B cell (primary cell): Measurements from ENCODE around the gene NR3C2. TPM values are rescaled to one million over a fixed set of nuclear protein-coding genes. Genes with fewer than 3 reads are reported as not detected.

Experiments used
- ATAC-seq: fragments of 200-7000 bp; cut with Tn5 transposase; one replicate; pipeline ENCODE4 v1.10.0; 2021; ENCODE audit warnings: low read depth, mild to moderate bottlenecking, moderate number of reproducible peaks, moderate library complexity
- CTCF ChIA-PET: fragments of 350-600 bp; sonication (Branson Sonifier 250); formaldehyde crosslinking; loops from one replicate; lab custom pipeline; 2021; ENCODE audit warnings: antibody characterized with exemption, inconsistent platforms; lab: Charles Lee
- POLR2A ChIA-PET: fragments of 350-600 bp; sonication (Branson Sonifier 250); formaldehyde crosslinking; loops from one replicate; lab custom pipeline; 2021; ENCODE audit warnings: antibody characterized with exemption; lab: Charles Lee
- DNase-seq: peaks from one replicate; pipeline ENCODE4 v3.0.0; 2013
- H2AFZ ChIP-seq: 2 replicates; pipeline ENCODE4 v1.6.1; 2012; ENCODE audit warnings: mild to moderate bottlenecking, low read depth, low read length; ENCODE audit not compliant: insufficient read depth, poor library complexity, severe bottlenecking
- H3K27ac ChIP-seq, 2 donors: 1 replicate in 1 of 2; 2 replicates in 1 of 2; pipeline ENCODE4 v1.5.1; 2012 to 2013; ENCODE audit warnings: low read length in 2 of 2, mild to moderate bottlenecking in 2 of 2, moderate library complexity in 1 of 2
- H3K27me3 ChIP-seq, 4 experiments: fragments of 200-600 bp in 1 of 4; sonication (generic) in 1 of 4; replicated peaks in 1 of 4; 1 replicate in 2 of 4; 2 replicates in 2 of 4; pipeline versions ENCODE4 v1.6.1 to v1.7.0; 2013 to 2016; ENCODE audit warnings: low read length in 3 of 4, mild to moderate bottlenecking in 2 of 4, mixed read lengths in 1 of 4, moderate library complexity in 1 of 4; ENCODE audit not compliant: insufficient read depth in 4 of 4, control insufficient read depth in 3 of 4; ENCODE audit errors: control extremely low read depth in 1 of 4
- H3K36me3 ChIP-seq, 2 experiments: replicated peaks in 1 of 2; 1 replicate in 1 of 2; 2 replicates in 1 of 2; pipeline versions ENCODE4 v1.6.1 to v1.7.1; 2013; ENCODE audit warnings: low read length in 1 of 2; ENCODE audit not compliant: insufficient read depth in 2 of 2, control insufficient read depth in 1 of 2; ENCODE audit errors: control extremely low read depth in 1 of 2, extremely low read depth in 1 of 2
- H3K4me1 ChIP-seq, 2 donors: fragments of 200-600 bp in 1 of 2; sonication (generic) in 1 of 2; 1 replicate in 1 of 2; 2 replicates in 1 of 2; pipeline versions ENCODE4 v1.5.1 to v1.6.1; 2013 to 2017; ENCODE audit warnings: low read length in 2 of 2; ENCODE audit not compliant: control insufficient read depth in 2 of 2, insufficient read depth in 2 of 2
- H3K4me2 ChIP-seq: replicated peaks from 2 replicates; pipeline ENCODE3; 2012; ENCODE audit warnings: mild to moderate bottlenecking, low read depth, low read length; ENCODE audit not compliant: poor library complexity, severe bottlenecking
- H3K4me3 ChIP-seq, 5 experiments: fragments of 200-600 bp in 1 of 5; sonication (generic) in 1 of 5; 1 replicate in 3 of 5; 2 replicates in 2 of 5; pipeline versions ENCODE4 v1.5.1 to v1.7.0; 2011 to 2016; ENCODE audit warnings: low read length in 4 of 5, mild to moderate bottlenecking in 4 of 5, low read depth in 2 of 5, control low read depth in 1 of 5, moderate library complexity in 1 of 5; ENCODE audit not compliant: insufficient read depth in 1 of 5; ENCODE audit errors: control extremely low read depth in 1 of 5, extremely low read depth in 1 of 5
- H3K79me2 ChIP-seq: fragments of 200-600 bp; sonication (generic); one replicate; pipeline ENCODE4 v1.6.0; 2016; ENCODE audit warnings: low read length; ENCODE audit not compliant: control insufficient read depth, insufficient read depth
- H3K9ac ChIP-seq: fragments of 200-600 bp; sonication (generic); 2 replicates; pipeline ENCODE4 v1.6.1; 2017; ENCODE audit warnings: mild to moderate bottlenecking, low read length, moderate library complexity
- H3K9me3 ChIP-seq, 3 donors: one replicate each; pipeline versions ENCODE4 v1.6.1 to v1.7.1; 2013; ENCODE audit warnings: low read length in 2 of 3; ENCODE audit not compliant: control insufficient read depth in 2 of 3, insufficient read depth in 1 of 3; ENCODE audit errors: control extremely low read depth in 1 of 3
- H4K20me1 ChIP-seq: 2 replicates; pipeline ENCODE4 v1.6.0; 2012; ENCODE audit warnings: mild to moderate bottlenecking, low read length; ENCODE audit not compliant: insufficient read depth, control insufficient read depth, poor library complexity, severe bottlenecking
- H3K27ac Mint-ChIP-seq: one replicate; pipeline ENCODE4 v1.8.0; 2021; ENCODE audit warnings: mixed read lengths
- H3K27me3 Mint-ChIP-seq: one replicate; pipeline ENCODE4 v1.8.0; 2021; ENCODE audit warnings: mixed read lengths
- H3K4me1 Mint-ChIP-seq: one replicate; pipeline ENCODE4 v1.8.0; 2021; ENCODE audit warnings: mixed read lengths
- H3K4me3 Mint-ChIP-seq: one replicate; pipeline ENCODE4 v1.8.0; 2021; ENCODE audit warnings: mixed read lengths
- H3K9me3 Mint-ChIP-seq: one replicate; pipeline ENCODE4 v1.8.0; 2022; ENCODE audit warnings: mixed read lengths; ENCODE audit not compliant: insufficient read depth
- CTCF ChIP-seq: fragments of 200-600 bp; IDR thresholded peaks from one replicate; pipeline ENCODE4 v1.8.0; 2022; ENCODE audit warnings: antibody characterized with exemption, mild to moderate bottlenecking
- EZH2 ChIP-seq: IDR thresholded peaks from 2 replicates; pipeline ENCODE4 v1.6.1; 2012; ENCODE audit warnings: borderline replicate concordance, low read depth, mild to moderate bottlenecking, moderate library complexity, low read length; ENCODE audit not compliant: insufficient read depth, poor library complexity, severe bottlenecking
- WGBS: methylation state at CpG from one replicate; pipeline ENCODE4 v1.1.5; 2013; ENCODE audit warnings: missing lambda C conversion rate; ENCODE audit not compliant: insufficient coverage; 5-methylcytosine and 5-hydroxymethylcytosine counted together
- intact Hi-C: fragments of 100-400 bp; cut with micrococcal nuclease; formaldehyde crosslinking; loops from one replicate; pipeline ENCODE4 v1.10.0; 2022
- polyA plus RNA-seq: library from polyadenylated mRNA; depleted of rRNA; stranded (reverse); fragments of >200 nt; gene quantifications from 2 replicates; pipeline ENCODE4 v1.2.3, GENCODE V29; 2012
- total RNA-seq, 2 donors: library from RNA; stranded (reverse); fragments of 120-200 nt in 1 of 2; gene quantifications; 1 replicate in 1 of 2; 2 replicates in 1 of 2; pipeline versions ENCODE4 v1.2.3 to v1.2.4, GENCODE V29; 2013 to 2022

NR3C2 gene
- total and polyA plus RNA-seq, 2 donors (not counting 1 experiment from before 2014, with no cell fraction given), result 6.7 to 19.3 TPM

DNA sequence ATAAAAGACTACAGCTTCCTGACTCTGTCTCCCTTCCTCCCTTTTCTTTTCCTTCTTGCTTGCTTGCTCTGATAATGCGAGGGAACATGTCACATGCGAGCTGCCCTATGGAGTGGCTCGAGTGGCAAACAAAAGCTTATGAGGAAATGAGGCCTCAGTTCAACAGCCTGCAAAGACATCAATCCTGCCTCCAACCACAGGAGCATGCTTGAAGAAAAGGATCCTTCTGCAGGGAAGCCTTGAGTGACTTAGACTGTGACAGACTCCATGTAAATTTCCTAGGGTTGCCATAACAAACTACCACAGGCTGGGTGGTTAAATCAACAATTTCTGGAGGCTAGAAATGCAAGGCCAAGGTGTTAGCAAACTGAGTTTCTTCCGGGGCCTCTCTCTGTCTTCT, 152.5 kb downstream of the NR3C2 start:
- Mint-ChIP-seq H3K4me1 (peaks cover 3% of the 10 kb centered on the region), H3K27ac (no peak overlapping the region), H3K27me3 (no peaks in the 10 kb centered on the region), H3K4me3 (no peak overlapping the region), H3K9me3 (no peaks in the 10 kb centered on the region)
- no peak overlapping the region for H3K4me2 ChIP-seq
- no peaks in the 10 kb centered on the region for H3K36me3 ChIP-seq
- TF ChIP-seq EZH2, result no peak
- TF ChIP-seq CTCF, result no peak
- no peak for DNase-seq
- ChIA-PET CTCF (no interaction called here), POLR2A (no interaction called here)
- WGBS, result 91% methylated on average over 4 of the region's 4 CpGs
- H3K4me1 ChIP-seq, result no peaks in the 10 kb centered on the region
- no peak overlapping the region for H3K9ac ChIP-seq
- no peaks in the 10 kb centered on the region for H3K27me3 ChIP-seq
- H3K27ac ChIP-seq, result no peak overlapping the region
- intact Hi-C loops, result no loop called here
- H4K20me1 ChIP-seq, result no peaks in the 10 kb centered on the region
- H2AFZ ChIP-seq, result no peak overlapping the region
- H3K79me2 ChIP-seq, result peaks cover 3% of the 10 kb centered on the region
- no peaks in the 10 kb centered on the region for H3K9me3 ChIP-seq
- no peak for ATAC-seq
- no peak overlapping the region for H3K4me3 ChIP-seq

DNA sequence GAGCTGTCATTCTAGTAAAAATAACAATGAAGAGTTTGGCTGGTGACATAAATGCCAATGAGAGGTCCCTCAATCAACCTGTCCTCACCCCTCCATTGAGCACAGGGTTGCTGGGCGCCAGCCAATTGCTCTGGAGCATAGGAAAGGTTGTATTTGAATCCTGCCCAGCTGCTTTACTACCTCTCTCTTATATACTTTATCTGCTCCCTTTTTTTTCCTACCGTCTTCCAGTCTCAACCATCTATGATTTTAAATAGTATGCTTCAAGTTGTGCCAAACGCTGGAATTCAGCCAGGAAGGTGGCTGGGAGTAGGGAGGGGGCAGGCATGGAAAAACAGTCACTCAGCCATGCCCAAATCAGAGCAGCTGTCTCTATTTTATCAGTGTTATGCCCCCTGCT, 153.8 kb downstream of the NR3C2 start:
- POLR2A ChIA-PET, result no interaction called here
- DNase-seq, result no peak
- Histone ChIP-seq H3K27ac (no peak overlapping the region), H3K4me3 (no peak overlapping the region), H3K9ac (no peak overlapping the region), H2AFZ (no peak overlapping the region), H3K79me2 (peaks cover 3% of the 10 kb centered on the region), H3K36me3 (no peaks in the 10 kb centered on the region), H3K4me2 (no peak overlapping the region), H4K20me1 (no peaks in the 10 kb centered on the region), H3K9me3 (no peaks in the 10 kb centered on the region), H3K27me3 (no peaks in the 10 kb centered on the region), H3K4me1 (no peaks in the 10 kb centered on the region)
- Mint-ChIP-seq H3K4me3 (no peak overlapping the region), H3K4me1 (no peaks in the 10 kb centered on the region), H3K27ac (no peak overlapping the region), H3K27me3 (no peaks in the 10 kb centered on the region), H3K9me3 (no peaks in the 10 kb centered on the region)
- ATAC-seq, result no peak
- intact Hi-C loops, result no loop called here
- no CpG with 5 or more reads among the region's 3 CpGs for WGBS
- no peak for TF ChIP-seq CTCF
- CTCF ChIA-PET, result no interaction called here
